ENCODE measurements around the gene KRTAP21-3.

DNA sequence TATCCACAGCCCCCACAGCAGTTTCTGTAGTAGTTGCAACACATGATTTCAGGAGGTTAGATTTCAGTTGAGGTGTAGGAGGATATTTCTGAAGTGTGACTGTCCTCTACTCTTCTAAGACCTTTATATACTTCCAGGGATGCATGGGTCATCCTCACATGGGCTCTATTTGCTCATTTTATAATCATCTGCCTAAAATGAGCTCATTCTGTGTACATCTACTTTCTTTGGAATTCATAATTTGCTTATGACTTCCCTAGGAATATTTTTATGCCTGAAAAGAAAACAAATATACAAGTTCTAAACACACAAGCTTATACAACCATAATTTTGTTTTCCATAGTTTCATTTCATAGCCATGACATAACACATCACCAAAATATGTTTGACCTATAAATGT lies 28.6 kb upstream of the KRTAP21-3 start, which contains the start of gene KRTAP21-2:
- TF ChIP-seq SMAD1 (IDR thresholded peaks at IDR 0.05; ENCODE audit: low read depth, partially characterized antibody): no peak
- TF ChIP-seq, protein P1, sequence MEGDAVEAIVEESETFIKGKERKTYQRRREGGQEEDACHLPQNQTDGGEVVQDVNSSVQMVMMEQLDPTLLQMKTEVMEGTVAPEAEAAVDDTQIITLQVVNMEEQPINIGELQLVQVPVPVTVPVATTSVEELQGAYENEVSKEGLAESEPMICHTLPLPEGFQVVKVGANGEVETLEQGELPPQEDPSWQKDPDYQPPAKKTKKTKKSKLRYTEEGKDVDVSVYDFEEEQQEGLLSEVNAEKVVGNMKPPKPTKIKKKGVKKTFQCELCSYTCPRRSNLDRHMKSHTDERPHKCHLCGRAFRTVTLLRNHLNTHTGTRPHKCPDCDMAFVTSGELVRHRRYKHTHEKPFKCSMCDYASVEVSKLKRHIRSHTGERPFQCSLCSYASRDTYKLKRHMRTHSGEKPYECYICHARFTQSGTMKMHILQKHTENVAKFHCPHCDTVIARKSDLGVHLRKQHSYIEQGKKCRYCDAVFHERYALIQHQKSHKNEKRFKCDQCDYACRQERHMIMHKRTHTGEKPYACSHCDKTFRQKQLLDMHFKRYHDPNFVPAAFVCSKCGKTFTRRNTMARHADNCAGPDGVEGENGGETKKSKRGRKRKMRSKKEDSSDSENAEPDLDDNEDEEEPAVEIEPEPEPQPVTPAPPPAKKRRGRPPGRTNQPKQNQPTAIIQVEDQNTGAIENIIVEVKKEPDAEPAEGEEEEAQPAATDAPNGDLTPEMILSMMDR (IDR thresholded peaks at IDR 0.05 in 2 of 3, conservative IDR thresholded peaks at IDR 0.05 in 1 of 3; ENCODE audit: control insufficient read depth in 2 of 3, extremely low read depth in 1 of 3, insufficient read depth in 1 of 3, low read depth in 3 of 3, low read length in 3 of 3): no peak
- TF ChIP-seq, protein P2, sequence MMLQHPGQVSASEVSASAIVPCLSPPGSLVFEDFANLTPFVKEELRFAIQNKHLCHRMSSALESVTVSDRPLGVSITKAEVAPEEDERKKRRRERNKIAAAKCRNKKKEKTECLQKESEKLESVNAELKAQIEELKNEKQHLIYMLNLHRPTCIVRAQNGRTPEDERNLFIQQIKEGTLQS (IDR thresholded peaks at IDR 0.05; ENCODE audit: borderline replicate concordance, extremely low read depth, low read depth, low read length): no peak

Measured in GM12878 (cell line).